HL-60 (cell line): Measurements from ENCODE around the gene ABCD1.

Experiments
- CTCF ChIP-seq: IDR thresholded peaks from one replicate; pipeline ENCODE4 v1.5.1; 2011; ENCODE audit warnings: low read length, control low read depth, inconsistent platforms; ENCODE audit not compliant: insufficient read depth
- POLR2AphosphoS5 ChIP-seq: IDR thresholded peaks from 2 replicates; pipeline ENCODE4 v1.6.1; 2012; ENCODE audit warnings: low read depth
- REST ChIP-seq: IDR thresholded peaks from 2 replicates; pipeline ENCODE4 v1.6.1; 2012; ENCODE audit warnings: low read depth; ENCODE audit not compliant: insufficient replicate concordance
- SPI1 ChIP-seq: IDR thresholded peaks from 2 replicates; pipeline ENCODE4 v1.6.1; 2012; ENCODE audit warnings: low read depth, mild to moderate bottlenecking, borderline replicate concordance

GRCh38 chrX:153727123-153727931, 2.7 kb downstream of the ABCD1 start:
- no peak for TF ChIP-seq CTCF
- no peak for TF ChIP-seq REST
- TF ChIP-seq POLR2AphosphoS5 = no peak
- TF ChIP-seq SPI1 = no peak
